PC-9 (cell line): ENCODE results near the gene LBR. TPM values are rescaled to one million over a fixed set of nuclear protein-coding genes. Genes with fewer than 3 reads are reported as not detected.

Source experiments
- BruUV-seq: library from RNA; stranded (reverse); fragments of 400-500 nt; replicated peaks from 2 replicates; lab custom pipeline; 2021; lab: Mats Ljungman, UMichigan
- CTCF ChIA-PET: fragments of 300-600 bp; sonication (Branson Sonifier 250); formaldehyde crosslinking; loops from one replicate; lab custom pipeline; 2022; ENCODE audit warnings: antibody characterized with exemption; lab: Charles Lee
- POLR2A ChIA-PET: fragments of 300-600 bp; sonication (Branson Sonifier 250); formaldehyde crosslinking; loops from one replicate; lab custom pipeline; 2022; ENCODE audit warnings: antibody characterized with exemption; ENCODE audit not compliant: unreplicated experiment; lab: Charles Lee
- DNase-seq, 2 experiments: peaks; one replicate each; pipeline versions ENCODE4 v3.0.0 to v3.0.0-alpha.2; 2015 to 2022; ENCODE audit warnings: mixed read lengths in 1 of 2
- H2AFZ ChIP-seq: fragments of 200-600 bp; sonication (generic); 2 replicates; pipeline ENCODE4 v1.8.1; 2017; ENCODE audit warnings: antibody characterized with exemption
- H3F3A ChIP-seq: fragments of 200-600 bp; sonication (generic); 2 replicates; pipeline ENCODE4 v1.8.1; 2017; ENCODE audit warnings: antibody characterized with exemption, mild to moderate bottlenecking, low read depth; ENCODE audit not compliant: insufficient read depth
- H3K27ac ChIP-seq: fragments of 200-600 bp; sonication (generic); 2 replicates; pipeline ENCODE4 v1.6.1; 2016; ENCODE audit warnings: mixed run types
- H3K27me3 ChIP-seq: fragments of 200-600 bp; sonication (generic); 2 replicates; pipeline ENCODE4 v1.6.1; 2016; ENCODE audit warnings: low read depth, mixed run types; ENCODE audit not compliant: insufficient read depth
- H3K36me3 ChIP-seq: fragments of 200-600 bp; sonication (generic); 2 replicates; pipeline ENCODE4 v1.6.1; 2016; ENCODE audit warnings: low read depth, mixed run types
- H3K4me1 ChIP-seq: fragments of 200-600 bp; sonication (generic); replicated peaks from 2 replicates; pipeline ENCODE4 v1.6.1; 2016; ENCODE audit warnings: mixed run types; ENCODE audit not compliant: insufficient read depth
- H3K4me2 ChIP-seq: fragments of 200-600 bp; sonication (generic); 2 replicates; pipeline ENCODE4 v1.6.1; 2017; ENCODE audit warnings: mixed run types
- H3K4me3 ChIP-seq: fragments of 200-600 bp; sonication (generic); 2 replicates; pipeline ENCODE4 v1.6.1; 2016; ENCODE audit warnings: mixed run types
- H3K79me2 ChIP-seq: fragments of 200-600 bp; sonication (generic); 2 replicates; pipeline ENCODE4 v1.6.1; 2017; ENCODE audit warnings: low read depth, mixed run types
- H3K9me2 ChIP-seq: fragments of 200-600 bp; sonication (generic); 2 replicates; pipeline ENCODE4 v1.8.1; 2017; ENCODE audit warnings: mild to moderate bottlenecking; ENCODE audit not compliant: insufficient read depth
- H3K9me3 ChIP-seq: fragments of 200-600 bp; sonication (generic); 2 replicates; pipeline ENCODE4 v1.8.1; 2016; ENCODE audit warnings: low read depth; ENCODE audit not compliant: insufficient read depth
- H4K20me1 ChIP-seq: fragments of 200-600 bp; sonication (generic); 2 replicates; pipeline ENCODE4 v1.8.1; 2017; ENCODE audit not compliant: insufficient read depth
- CTCF ChIP-seq: fragments of 200-600 bp; sonication (generic); conservative IDR thresholded peaks from 2 replicates; pipeline ENCODE4 v1.6.1; 2017; ENCODE audit warnings: mixed run types, antibody characterized with exemption, mild to moderate bottlenecking, moderate library complexity
- EZH2 ChIP-seq: fragments of 200-600 bp; sonication (generic); IDR thresholded peaks from 2 replicates; pipeline ENCODE4 v1.8.0; 2017; ENCODE audit warnings: antibody characterized with exemption, low read depth
- intact Hi-C: fragments of 100-400 bp; cut with micrococcal nuclease; formaldehyde crosslinking; loops from one replicate; pipeline ENCODE4 v1.10.0; 2022; ENCODE audit not compliant: unreplicated experiment
- total RNA-seq: library from RNA; stranded (reverse); gene quantifications from 2 replicates; pipeline ENCODE4 v1.2.3, GENCODE V29; 2021

Gene LBR
- total RNA-seq, 1 experiment from 2014 or later: 158 TPM

- Histone ChIP-seq H3K9me2 (no peaks in the 10 kb centered on the region), H3K4me1 (peaks cover 78% of the 10 kb centered on the region), H3K27ac (peak overlapping the region; percentile 95), H3K9me3 (no peaks in the 10 kb centered on the region), H3K79me2 (no peaks in the 10 kb centered on the region), H3K27me3 (no peaks in the 10 kb centered on the region), H4K20me1 (no peaks in the 10 kb centered on the region), H3K4me2 (peak overlapping the region; percentile 73), H3K4me3 (no peak overlapping the region), H2AFZ (no peak overlapping the region), H3K36me3 (no peaks in the 10 kb centered on the region), H3F3A (peaks cover 63% of the 10 kb centered on the region)
- intact Hi-C loops: loop anchor here (1.0 to 5.0 kb wide), 2 partner anchors 13 to 1745 kb away; no protein-coding TSS in a partner anchor
- no peak for TF ChIP-seq EZH2
- no peak for TF ChIP-seq CTCF
- ChIA-PET POLR2A (interaction anchor here (0.6 to 1.2 kb wide), 2 partner anchors 14 to 17 kb away, joined by 3 to 5 read pairs; no protein-coding TSS in a partner anchor), CTCF (interaction anchor here (1.2 kb wide), 1 partner anchor 18 kb away, joined by 3 read pairs; no protein-coding TSS in a partner anchor)
- no peak for DNase-seq
- BruUV-seq: no TSS peak
Observed at GRCh38 chr1:225446981-225447615, 19.3 kb upstream of the LBR start.

GRCh38 chr1:225446595-225446960, 18.7 kb upstream of the LBR start:
- H3K27me3 ChIP-seq: no peaks in the 10 kb centered on the region
- H3K4me2 ChIP-seq: peak overlapping the region; percentile 73
- no peak overlapping the region for H2AFZ ChIP-seq
- peak in 1 of 2 experiments; percentile 55 for DNase-seq
- no peaks in the 10 kb centered on the region for H3K9me2 ChIP-seq
- POLR2A ChIA-PET: interaction anchor here (0.5 to 1.2 kb wide), 5 partner anchors 12 to 340 kb away, joined by 3 to 22 read pairs (median 5); no protein-coding TSS in a partner anchor
- CTCF ChIA-PET: interaction anchor here (0.7 to 1.2 kb wide), 2 partner anchors 19 to 618 kb away, joined by 3 read pairs; no protein-coding TSS in a partner anchor
- no peaks in the 10 kb centered on the region for H3K79me2 ChIP-seq
- peaks cover 73% of the 10 kb centered on the region for H3K4me1 ChIP-seq
- no TSS peak for BruUV-seq
- no peaks in the 10 kb centered on the region for H3K36me3 ChIP-seq
- H3F3A ChIP-seq: peaks cover 63% of the 10 kb centered on the region
- H3K9me3 ChIP-seq: no peaks in the 10 kb centered on the region
- H3K4me3 ChIP-seq: peak overlapping the region; percentile 30; the same call in 1 of the 2 replicates
- no peak; the same call in 1 of the 2 replicates for TF ChIP-seq CTCF
- intact Hi-C loops: loop anchor here (1.0 to 5.0 kb wide), 2 partner anchors 14 to 1744 kb away; no protein-coding TSS in a partner anchor
- H3K27ac ChIP-seq: peak overlapping the region; percentile 95
- no peaks in the 10 kb centered on the region for H4K20me1 ChIP-seq

- ChIA-PET POLR2A (interaction anchor here (0.5 to 1.2 kb wide), 8 partner anchors 8 to 1741 kb away, joined by 3 to 22 read pairs (median 5); partner anchors contain the start of gene TMEM63A), CTCF (interaction anchor here (0.7 to 1.2 kb wide), 3 partner anchors 19 to 619 kb away, joined by 3 to 4 read pairs (median 3); no protein-coding TSS in a partner anchor)
- no peaks in the 10 kb centered on the region for H3K79me2 ChIP-seq
- peak overlapping the region; percentile 73 for H3K4me2 ChIP-seq
- intact Hi-C loops: loop anchor here (1.0 to 5.0 kb wide), 3 partner anchors 14 to 1744 kb away; partner anchors contain the start of gene LBR
- H3K27me3 ChIP-seq: no peaks in the 10 kb centered on the region
- no peak overlapping the region for H2AFZ ChIP-seq
- H3K4me3 ChIP-seq: peak overlapping the region; percentile 30; the same call in 1 of the 2 replicates
- H3F3A ChIP-seq: peaks cover 60% of the 10 kb centered on the region
- H3K27ac ChIP-seq: peak overlapping the region; percentile 95
- BruUV-seq: TSS peak; percentile 75
- no peak for TF ChIP-seq EZH2
- TF ChIP-seq CTCF: no peak
- H3K9me3 ChIP-seq: no peaks in the 10 kb centered on the region
- no peaks in the 10 kb centered on the region for H3K9me2 ChIP-seq
- H4K20me1 ChIP-seq: no peaks in the 10 kb centered on the region
- H3K4me1 ChIP-seq: peaks cover 67% of the 10 kb centered on the region
- H3K36me3 ChIP-seq: no peaks in the 10 kb centered on the region
- peak; percentile 73 to 94 for DNase-seq
Observed at GRCh38 chr1:225445639-225446594, 18.1 kb upstream of the LBR start.
